DMS79 (cell line): ENCODE results near the gene PIGL.
"Not testable (repeated sequence)": the region's sequence is repeated elsewhere in the genome, so short reads cannot be mapped to it uniquely, and the experiment has no call there.

Source experiments
- DNase-seq: peaks from one replicate; lab custom pipeline; 2025; lab: John Stamatoyannopoulos, UW

The PIGL gene

DNA sequence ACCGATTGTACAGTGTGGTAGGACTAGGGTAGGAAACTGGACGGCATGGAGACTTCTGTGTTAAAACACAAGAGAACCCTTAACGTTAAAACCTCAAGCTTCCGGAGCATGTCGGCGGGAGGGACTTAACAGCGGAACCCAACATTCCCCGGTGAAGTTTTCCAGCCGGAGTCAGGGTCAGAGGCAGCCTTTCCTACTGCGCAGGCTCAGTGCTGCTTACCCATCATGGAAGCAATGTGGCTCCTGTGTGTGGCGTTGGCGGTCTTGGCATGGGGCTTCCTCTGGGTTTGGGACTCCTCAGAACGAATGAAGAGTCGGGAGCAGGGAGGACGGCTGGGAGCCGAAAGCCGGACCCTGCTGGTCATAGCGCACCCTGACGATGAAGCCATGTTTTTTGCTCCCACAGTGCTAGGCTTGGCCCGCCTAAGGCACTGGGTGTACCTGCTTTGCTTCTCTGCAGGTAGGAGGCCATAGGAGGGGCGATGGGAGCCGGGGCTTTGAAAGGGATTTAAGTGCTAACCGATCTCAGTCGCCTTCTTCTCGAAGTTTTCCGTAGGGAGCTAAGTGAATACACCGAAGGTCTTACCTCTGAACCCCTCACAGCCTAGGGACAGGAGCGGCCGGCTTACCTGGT is at the start of gene PIGL:
PIGL (plus strand) TSS at position 209 of the 634 bp plus-strand sequence; CDS start at position 226, 17 bp downstream.
- DNase-seq = peak; percentile 81

- peak; percentile 71 for DNase-seq
Observed at GRCh38 chr17:16171613-16172012, 45.4 kb upstream of the PIGL start.

- DNase-seq = no peak
Observed at GRCh38 chr17:16178836-16179235, 38.2 kb upstream of the PIGL start.

DNA sequence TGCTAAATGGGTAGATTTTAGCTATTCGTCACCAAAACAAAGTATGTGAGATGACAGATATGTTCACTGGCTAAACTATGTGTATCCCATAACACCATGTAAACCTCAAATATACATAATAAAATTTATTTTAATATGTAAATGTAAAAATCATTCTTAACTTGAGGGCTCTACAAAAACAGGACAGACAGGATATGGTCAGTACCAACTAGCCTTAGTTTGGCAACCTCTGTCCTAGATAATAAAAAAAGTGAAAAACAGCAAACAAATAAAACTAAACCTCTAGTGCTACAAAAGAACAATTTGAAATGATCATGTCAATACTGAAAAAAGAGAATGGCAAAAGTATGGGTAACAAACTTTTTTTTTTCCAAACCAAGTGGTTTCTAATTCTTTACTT is 35.4 kb upstream of the PIGL start:
- DNase-seq = no peak

GRCh38 chr17:16187642-16188041 is 29.4 kb upstream of the PIGL start:
- DNase-seq = no peak

GRCh38 chr17:16189791-16190348 is 27.1 kb upstream of the PIGL start:
- DNase-seq = no peak

GRCh38 chr17:16190703-16191360 is 26.2 kb upstream of the PIGL start:
- DNase-seq = no peak

DNA sequence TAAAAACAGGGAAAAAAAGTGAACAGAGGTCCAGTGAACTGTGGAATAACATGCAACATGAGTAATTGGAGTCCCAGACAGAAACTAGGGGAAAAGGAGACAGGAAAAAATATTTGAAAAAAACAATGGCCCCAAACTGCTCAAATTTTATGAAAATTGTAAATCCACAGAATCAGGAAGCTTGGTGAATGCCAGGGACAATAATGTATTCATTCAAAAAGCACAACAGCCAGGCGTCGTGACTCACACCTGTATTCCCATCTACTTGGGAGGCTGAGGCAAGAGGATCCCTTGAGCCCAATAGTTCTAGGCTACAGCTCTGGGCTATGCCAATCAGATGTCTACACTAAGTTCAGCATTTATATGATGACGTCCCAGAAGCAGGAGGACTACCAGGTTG is 25.4 kb upstream of the PIGL start:
- DNase-seq = no peak

GRCh38 chr17:16194307-16194835 is 22.6 kb upstream of the PIGL start:
- DNase-seq = not testable (repeated sequence)

GRCh38 chr17:16197276-16197675 is 19.7 kb upstream of the PIGL start:
- DNase-seq = no peak

DNA sequence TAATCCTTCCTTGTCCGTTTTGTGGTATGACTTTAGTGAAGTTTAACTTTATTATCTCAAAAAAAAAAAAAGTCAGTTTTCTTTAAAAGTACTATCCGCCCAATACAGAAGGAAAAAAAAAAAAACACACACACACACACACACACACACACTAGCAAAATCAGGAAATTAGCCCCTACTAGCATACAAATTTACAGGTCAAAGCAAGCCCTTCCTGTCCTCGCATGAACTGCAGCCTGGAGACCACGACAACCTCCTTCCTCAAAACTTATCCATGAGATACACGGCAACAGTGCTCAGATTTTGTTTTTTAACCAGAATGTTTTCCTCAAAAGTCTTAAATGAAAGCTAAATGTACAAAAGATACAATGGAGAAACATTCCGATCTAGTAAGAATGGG is 17.9 kb upstream of the PIGL start:
- DNase-seq = no peak

- DNase-seq = not testable (repeated sequence)
Observed at GRCh38 chr17:16201693-16202131, 15.3 kb upstream of the PIGL start.

DNA sequence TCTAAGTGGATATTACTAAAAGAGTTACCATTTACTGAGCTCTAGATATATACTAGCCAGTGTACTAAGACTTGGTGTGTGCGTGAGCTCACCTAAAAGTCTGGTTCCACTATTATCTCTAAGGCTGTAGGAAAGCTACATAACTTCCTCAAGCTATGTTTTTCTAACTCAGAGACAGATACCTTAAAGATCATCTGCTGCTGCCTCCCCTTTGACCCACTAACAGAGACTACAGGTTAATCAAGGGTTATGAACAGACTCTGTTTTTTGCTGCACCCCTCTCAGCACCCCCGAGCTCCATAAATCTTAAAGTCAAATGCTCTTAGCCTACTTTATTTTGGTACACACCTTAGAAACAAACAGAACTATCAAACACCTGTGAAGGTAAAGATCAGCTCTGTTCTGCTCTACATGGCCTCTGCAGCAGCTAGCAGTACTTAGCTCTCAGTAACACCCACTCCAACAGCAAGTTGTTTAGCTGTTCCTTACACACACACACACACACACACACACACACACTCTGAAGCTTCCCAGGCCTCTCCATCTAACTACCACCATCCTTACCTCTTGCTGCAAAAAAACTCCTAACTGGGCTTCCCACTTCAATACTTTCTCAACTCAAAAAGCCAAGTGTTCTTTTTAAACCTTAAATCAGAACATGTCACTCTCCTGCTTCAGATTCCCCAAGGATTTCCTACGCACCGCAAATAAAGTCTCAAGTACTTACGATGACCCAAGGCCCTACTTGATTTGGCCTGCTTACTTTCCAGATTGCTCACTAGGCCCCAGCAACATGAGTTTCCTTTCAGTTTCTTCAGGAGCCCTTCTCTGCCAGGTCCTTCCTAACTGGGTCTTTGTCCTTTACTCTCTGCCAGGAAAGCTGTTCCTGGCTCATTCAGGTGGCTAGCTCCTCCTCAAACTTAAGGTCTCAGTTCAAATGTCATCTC is 14.2 kb upstream of the PIGL start:
- DNase-seq = peak; percentile 20

DNA sequence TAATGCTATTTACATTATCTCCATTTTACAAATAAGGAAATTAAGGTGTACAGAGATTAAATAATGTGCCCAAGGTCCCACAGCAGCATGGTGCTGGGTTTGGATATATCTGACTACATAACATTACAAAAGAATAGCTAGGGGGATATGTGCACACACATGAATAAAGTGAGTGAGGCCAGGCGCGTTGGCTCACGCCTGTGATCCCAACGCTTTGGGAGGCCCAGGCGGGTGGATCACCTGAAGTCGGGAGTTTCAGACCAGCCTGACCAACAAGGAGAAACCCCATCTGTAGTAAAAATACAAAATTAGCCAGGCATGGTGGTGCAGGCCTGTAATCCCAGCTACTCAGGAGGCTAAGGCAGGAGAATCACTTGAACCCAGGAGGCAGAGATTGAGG is 12.2 kb upstream of the PIGL start:
- DNase-seq = not testable (repeated sequence)

DNA sequence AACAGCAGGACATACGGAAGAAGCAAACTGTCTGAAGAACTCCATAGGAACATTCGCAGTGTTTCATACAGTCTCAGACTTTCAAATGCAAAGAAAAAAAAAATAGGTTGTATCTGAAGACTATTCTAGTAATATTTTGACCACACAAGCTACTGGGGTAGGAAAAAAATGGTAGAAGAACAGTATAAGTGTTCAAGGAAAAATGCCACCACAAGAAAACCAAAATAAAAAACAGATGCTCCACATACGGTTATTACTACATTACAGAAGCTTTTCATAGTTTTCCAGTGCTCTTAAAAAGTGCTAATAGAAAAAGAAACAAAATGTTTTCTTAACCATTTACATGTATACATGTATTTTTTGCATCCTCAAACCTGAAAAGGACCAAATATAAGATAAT is 5.4 kb upstream of the PIGL start:
- no peak for DNase-seq

DNA sequence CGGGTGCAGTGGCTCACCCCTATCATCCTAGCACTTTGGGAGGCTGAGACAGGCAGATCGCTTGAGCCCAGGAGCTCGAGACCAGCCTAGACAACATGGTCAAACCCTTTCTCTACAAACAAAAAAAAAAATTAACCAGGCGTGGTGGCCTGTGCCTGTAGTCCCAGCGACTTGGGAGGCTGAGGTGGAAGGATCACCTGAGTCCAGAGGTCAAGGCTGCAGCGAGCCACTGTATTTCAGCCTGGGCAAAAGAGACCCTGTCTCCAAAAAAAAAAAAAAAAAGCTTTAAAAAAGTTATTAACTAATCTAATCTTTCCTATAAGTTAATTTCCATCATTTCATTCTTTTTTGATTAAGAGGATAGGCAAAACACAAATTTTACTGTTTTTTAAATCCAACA is 4.2 kb upstream of the PIGL start:
- DNase-seq = no peak

- DNase-seq = no peak
Observed at GRCh38 chr17:16214190-16215001, 2.6 kb upstream of the PIGL start.

DNA sequence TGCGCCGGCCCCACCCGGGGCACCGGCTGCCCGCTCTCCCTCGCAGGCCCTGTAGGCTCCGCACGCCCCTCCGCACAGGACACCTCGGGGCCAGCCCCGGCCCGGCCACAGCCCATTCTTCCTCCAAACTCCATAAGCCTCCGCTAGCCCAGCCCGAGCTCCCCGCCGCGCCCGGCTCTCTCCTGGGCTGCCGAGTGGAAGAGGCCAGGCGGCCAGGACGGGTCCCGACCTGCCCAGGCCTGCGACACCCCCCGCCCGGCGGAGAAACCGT is 2.1 kb upstream of the PIGL start:
- DNase-seq = no peak

GRCh38 chr17:16215273-16215964 is 1.6 kb upstream of the PIGL start, which contains the start of gene NCOR1:
Gene NCOR1, minus strand, starts transcription at chr17:16215534. Its CDS starts 20,965 bp downstream, at chr17:16194569.
- DNase-seq = peak; percentile 56

GRCh38 chr17:16215965-16216316 is 1.1 kb upstream of the PIGL start:
- DNase-seq = no peak
